SK-N-SH (cell line): ENCODE data around the gene ZNF649. TPM values are rescaled to one million over a fixed set of nuclear protein-coding genes. Genes with fewer than 3 reads are reported as not detected.

Experiments
- CTCF ChIA-PET: fragments of 300-600, 350-600 bp; formaldehyde crosslinking; extraction: SDS; loops from one replicate; lab custom pipeline; 2021; lab: Yijun Ruan, JAX
- POLR2A ChIA-PET: fragments of 350-600 bp; sonication (Branson Sonifier 250); formaldehyde crosslinking; extraction: SDS; loops from one replicate; lab custom pipeline; 2020; ENCODE audit warnings: antibody characterized with exemption, inconsistent platforms; lab: Yijun Ruan, JAX
- DNase-seq: peaks from one replicate; pipeline ENCODE4 v3.0.0; 2012
- H2AFZ ChIP-seq: fragments of 200-600 bp; sonication (generic); 2 replicates; pipeline ENCODE4 v1.8.1; 2016; ENCODE audit warnings: antibody characterized with exemption, mild to moderate bottlenecking, low read depth
- H3F3A ChIP-seq: fragments of 200-600 bp; sonication (generic); replicated peaks from 2 replicates; pipeline ENCODE3; 2016; ENCODE audit warnings: antibody characterized with exemption, mild to moderate bottlenecking; ENCODE audit not compliant: insufficient read depth
- H3K27ac ChIP-seq, 2 experiments: fragments of 200-500 bp in 1 of 2; fragments of 200-600 bp in 1 of 2; sonication (Bioruptor generic) in 1 of 2; sonication (generic), shearing (Covaris generic) in 1 of 2; 2 replicates each; pipeline versions ENCODE4 v1.5.1 to v1.6.1; 2014 to 2016; ENCODE audit warnings: low read depth in 2 of 2, inconsistent platforms in 1 of 2, low read length in 1 of 2, mild to moderate bottlenecking in 1 of 2, mixed read lengths in 1 of 2
- H3K27me3 ChIP-seq: fragments of 200-600 bp; sonication (generic), shearing (Covaris generic); 2 replicates; pipeline ENCODE4 v1.6.1; 2016; ENCODE audit warnings: mixed run types; ENCODE audit not compliant: insufficient read depth
- H3K36me3 ChIP-seq, 2 experiments: fragments of 200-500 bp in 1 of 2; fragments of 200-600 bp in 1 of 2; sonication (Bioruptor generic) in 1 of 2; sonication (generic) in 1 of 2; replicated peaks in 1 of 2; 2 replicates each; pipeline versions ENCODE3 to v1.5.1; 2014 to 2016; ENCODE audit warnings: low read length in 1 of 2, mild to moderate bottlenecking in 1 of 2; ENCODE audit not compliant: insufficient read depth in 2 of 2, control insufficient read depth in 1 of 2
- H3K4me1 ChIP-seq, 2 experiments: fragments of 200-500 bp in 1 of 2; fragments of 200-600 bp in 1 of 2; sonication (Bioruptor generic) in 1 of 2; sonication (generic), shearing (Covaris generic) in 1 of 2; 2 replicates each; pipeline versions ENCODE4 v1.5.1 to v1.6.1; 2014 to 2016; ENCODE audit warnings: low read depth in 1 of 2, low read length in 1 of 2, mixed run types in 1 of 2; ENCODE audit not compliant: insufficient read depth in 2 of 2, control insufficient read depth in 1 of 2
- H3K4me2 ChIP-seq: fragments of 200-600 bp; sonication (generic), shearing (Covaris generic); 2 replicates; pipeline ENCODE4 v1.6.1; 2017; ENCODE audit warnings: mixed run types
- H3K4me3 ChIP-seq, 2 experiments: fragments of 200-500 bp in 1 of 2; fragments of 200-600 bp in 1 of 2; sonication (Bioruptor generic) in 1 of 2; sonication (generic), shearing (Covaris generic) in 1 of 2; 2 replicates each; pipeline versions ENCODE4 v1.5.1 to v1.8.1; 2014 to 2016; ENCODE audit warnings: low read depth in 2 of 2, inconsistent platforms in 1 of 2, low read length in 1 of 2, mild to moderate bottlenecking in 1 of 2, mixed read lengths in 1 of 2, moderate library complexity in 1 of 2
- H3K79me2 ChIP-seq: fragments of 200-600 bp; sonication (generic); 2 replicates; pipeline ENCODE4 v1.8.1; 2017; ENCODE audit warnings: mild to moderate bottlenecking; ENCODE audit not compliant: insufficient read depth
- H3K9ac ChIP-seq: fragments of 200-600 bp; sonication (generic); 2 replicates; pipeline ENCODE4 v1.6.1; 2017; ENCODE audit warnings: mixed run types
- H3K9me2 ChIP-seq: fragments of 200-600 bp; sonication (generic); 2 replicates; pipeline ENCODE4 v1.6.1; 2017; ENCODE audit warnings: mixed run types
- H3K9me3 ChIP-seq: fragments of 200-600 bp; sonication (generic); 2 replicates; pipeline ENCODE4 v1.6.1; 2017; ENCODE audit warnings: mixed run types, mild to moderate bottlenecking, moderate library complexity
- H4K20me1 ChIP-seq: fragments of 200-600 bp; sonication (generic); 2 replicates; pipeline ENCODE4 v1.6.1; 2017; ENCODE audit warnings: mild to moderate bottlenecking, mixed run types; ENCODE audit not compliant: insufficient read depth
- CTCF ChIP-seq: fragments of 200-600 bp; sonication (generic); IDR thresholded peaks from 2 replicates; pipeline ENCODE4 v1.6.1; 2017; ENCODE audit warnings: antibody characterized with exemption, mild to moderate bottlenecking, moderate library complexity
- ELF1 ChIP-seq: IDR thresholded peaks from 2 replicates; pipeline ENCODE4 v1.4.0; 2012
- EP300 ChIP-seq, 2 experiments: IDR thresholded peaks; 2 replicates each; pipeline versions ENCODE4 v1.4.0 to v1.6.1; 2012; ENCODE audit warnings: borderline replicate concordance in 1 of 2, low read depth in 1 of 2, low read length in 1 of 2
- FOSL2 ChIP-seq: IDR thresholded peaks from 2 replicates; pipeline ENCODE4 v1.4.0; 2012; ENCODE audit warnings: low read depth, mild to moderate bottlenecking, moderate library complexity, borderline replicate concordance
- FOXJ3 ChIP-seq: sonication (generic); formaldehyde crosslinking; IDR thresholded peaks from 2 replicates; pipeline ENCODE4 v1.5.1; 2020; ENCODE audit warnings: mild to moderate bottlenecking, missing genetic modification reagents
- GABPA ChIP-seq: IDR thresholded peaks from 2 replicates; pipeline ENCODE4 v1.4.0; 2012; ENCODE audit warnings: low read depth, mild to moderate bottlenecking
- GATA2 ChIP-seq: sonication (generic); formaldehyde crosslinking; IDR thresholded peaks from 2 replicates; pipeline ENCODE4 v1.5.0; 2020; ENCODE audit warnings: mild to moderate bottlenecking, missing genetic modification reagents
- IRF3 ChIP-seq: fragments of 150-350 bp; IDR thresholded peaks from 2 replicates; pipeline ENCODE4 v1.6.1; 2016; ENCODE audit warnings: mild to moderate bottlenecking, low read depth, low read length
- JUND ChIP-seq: IDR thresholded peaks from 2 replicates; pipeline ENCODE4 v1.4.0; 2012
- MAX ChIP-seq: IDR thresholded peaks from 2 replicates; pipeline ENCODE4 v1.4.0; 2012; ENCODE audit warnings: low read depth
- MEF2A ChIP-seq: IDR thresholded peaks from 2 replicates; pipeline ENCODE4 v1.4.0; 2012; ENCODE audit warnings: low read depth, borderline replicate concordance
- MXI1 ChIP-seq: IDR thresholded peaks from 2 replicates; pipeline ENCODE4 v1.6.1; 2012; ENCODE audit warnings: mild to moderate bottlenecking, low read depth, low read length, improper control_type of control experiment
- NFIC ChIP-seq: IDR thresholded peaks from 2 replicates; pipeline ENCODE4 v1.4.0; 2012; ENCODE audit warnings: borderline replicate concordance
- NRF1 ChIP-seq: IDR thresholded peaks from 2 replicates; pipeline ENCODE4 v1.6.1; 2012; ENCODE audit warnings: low read depth, mild to moderate bottlenecking, low read length
- PBX3 ChIP-seq: IDR thresholded peaks from 2 replicates; pipeline ENCODE4; 2012
- POLR2AphosphoS5 ChIP-seq: IDR thresholded peaks from 2 replicates; pipeline ENCODE4 v1.6.1; 2012; ENCODE audit warnings: low read depth, low read length
- RAD21 ChIP-seq: IDR thresholded peaks from 2 replicates; pipeline ENCODE4 v1.6.1; 2012; ENCODE audit warnings: mild to moderate bottlenecking, low read length
- RCOR1 ChIP-seq: fragments of 150-350 bp; IDR thresholded peaks from 2 replicates; pipeline ENCODE4 v1.6.1; 2017; ENCODE audit warnings: antibody characterized with exemption, low read length
- RFX5 ChIP-seq: IDR thresholded peaks from 2 replicates; pipeline ENCODE4 v1.6.1; 2012; ENCODE audit warnings: mild to moderate bottlenecking, improper control_type of control experiment, low read length
- RXRA ChIP-seq: IDR thresholded peaks from 2 replicates; pipeline ENCODE4 v1.4.0; 2012; ENCODE audit warnings: low read depth, mild to moderate bottlenecking, borderline replicate concordance
- SIN3A ChIP-seq: IDR thresholded peaks from 2 replicates; pipeline ENCODE4 v1.6.1; 2012; ENCODE audit warnings: low read depth, mild to moderate bottlenecking, low read length, moderate library complexity, borderline replicate concordance
- SMC3 ChIP-seq: IDR thresholded peaks from 2 replicates; pipeline ENCODE4 v1.6.1; 2012; ENCODE audit warnings: low read depth, low read length, improper control_type of control experiment
- TAF1 ChIP-seq: IDR thresholded peaks from 2 replicates; pipeline ENCODE4 v1.6.1; 2012; ENCODE audit warnings: low read depth, mild to moderate bottlenecking, low read length, moderate library complexity, borderline replicate concordance
- TCF12 ChIP-seq: IDR thresholded peaks from 2 replicates; pipeline ENCODE4 v1.4.0; 2012
- TEAD4 ChIP-seq: IDR thresholded peaks from 2 replicates; pipeline ENCODE4 v1.4.0; 2012; ENCODE audit warnings: mild to moderate bottlenecking, borderline replicate concordance; ENCODE audit not compliant: insufficient read depth
- USF1 ChIP-seq: IDR thresholded peaks from 2 replicates; pipeline ENCODE4 v1.4.0; 2012; ENCODE audit warnings: low read depth, borderline replicate concordance
- USF2 ChIP-seq: fragments of 150-350 bp; IDR thresholded peaks from 2 replicates; pipeline ENCODE4 v1.6.1; 2017; ENCODE audit warnings: antibody characterized with exemption, low read length, low read depth, borderline replicate concordance
- WGBS: methylation state at CpG from one replicate; pipeline ENCODE4 v1.1.6; 2017; ENCODE audit warnings: low lambda C conversion rate; 5-methylcytosine and 5-hydroxymethylcytosine counted together
- polyA plus RNA-seq, 3 experiments: library from polyadenylated mRNA; depleted of rRNA; stranded (reverse); fragments of >200 nt; gene quantifications; 2 replicates each; pipeline ENCODE4 v1.2.3, GENCODE V29; 2012

Gene ZNF649
- polyA plus RNA-seq, 1 of the 3 experiments (the other 2 are of a cell fraction): 1.5 TPM

- peaks cover 15% of the 10 kb centered on the region for H3K79me2 ChIP-seq
- peak within 1 kb of the TSS; percentile 69 for H3K4me2 ChIP-seq
- peaks cover 0 to 4% of the 10 kb centered on the region in 2 experiments; a peak in 1 of 4 replicates for H3K4me1 ChIP-seq
- no peaks in the 10 kb centered on the region for H3F3A ChIP-seq
- no peaks in the 10 kb centered on the region for H3K27me3 ChIP-seq
- peak within 1 kb of the TSS; percentile 50 to 97 for H3K27ac ChIP-seq
- ChIA-PET POLR2A (no interaction called here), CTCF (interaction anchor here (1.3 kb wide), 1 partner anchor 8 kb away, joined by 3 read pairs; no protein-coding TSS in a partner anchor)
- no peaks in the 10 kb centered on the region for H3K9me2 ChIP-seq
- peaks cover 23% of the 10 kb centered on the region; the same call in 1 of the 2 replicates for H3K9me3 ChIP-seq
- H4K20me1 ChIP-seq: no peaks in the 10 kb centered on the region
- peak; percentile 82 for DNase-seq
- under 1% methylated on average over 51 of the region's 52 CpGs for WGBS
- H3K36me3 ChIP-seq: peaks cover 15 to 26% of the 10 kb centered on the region in 2 experiments
- peak within 1 kb of the TSS; percentile 71 for H3K4me3 ChIP-seq
- H3K9ac ChIP-seq: peak within 1 kb of the TSS; percentile 66
- H2AFZ ChIP-seq: peak within 1 kb of the TSS; percentile 86
- TF ChIP-seq GATA2: no peak
- no peak for TF ChIP-seq USF1
- no peak for TF ChIP-seq NRF1
- TF ChIP-seq GABPA: peak; percentile 73
- no peak for TF ChIP-seq RFX5
- no peak for TF ChIP-seq JUND
- peak; percentile 75 for TF ChIP-seq POLR2AphosphoS5
- peak; percentile 49; the same call in 1 of the 2 replicates for TF ChIP-seq RCOR1
- TF ChIP-seq MXI1: peak; percentile 58; the same call in 1 of the 2 replicates
- TF ChIP-seq TCF12: no peak
- TF ChIP-seq ELF1: peak; percentile 76; the same call in 1 of the 2 replicates
- no peak for TF ChIP-seq RXRA
- TF ChIP-seq SIN3A: no peak
- TF ChIP-seq MEF2A: no peak
- TF ChIP-seq PBX3: peak; percentile 96
- no peak for TF ChIP-seq USF2
- TF ChIP-seq FOXJ3: no peak
- peak; percentile 47 for TF ChIP-seq CTCF
- no peak for TF ChIP-seq TEAD4
- no peak for TF ChIP-seq SMC3
- TF ChIP-seq NFIC: no peak
- TF ChIP-seq FOSL2: no peak
- TF ChIP-seq MAX: peak; percentile 88
- peak; percentile 47 for TF ChIP-seq TAF1
- no peak for TF ChIP-seq RAD21
- TF ChIP-seq EP300 (IDR thresholded peaks at IDR 0.05; ENCODE audit: borderline replicate concordance in 1 of 2, low read depth in 1 of 2, low read length in 1 of 2): 0 out of 4 replicates have a peak, but pooled peaks of 1 of the 2 experiments have one; percentile 14
- TF ChIP-seq IRF3: no peak
Measured at GRCh38 chr19:51926784-51927741, 22.2 kb upstream of the ZNF649 start, which contains the start of gene ZNF613. Gene ZNF613 (plus strand): TSS chr19:51927472. CDS start chr19:51936221, 8,749 bp downstream.
